ENCODE results near the gene RBBP6.

- TF ChIP-seq ZNF274 (IDR thresholded peaks at IDR 0.05; ENCODE audit: low read depth, low read length) = no peak
- TF ChIP-seq SUZ12 (IDR thresholded peaks at IDR 0.05; ENCODE audit: extremely low read depth, insufficient read depth, insufficient read length) = no peak
Measured at GRCh38 chr16:24504472-24505345, 34.7 kb upstream of the RBBP6 start.

Measured in NT2/D1 (cell line).